Measurements from ENCODE around the gene ABCB8. TPM values are rescaled to one million over a fixed set of nuclear protein-coding genes. Genes with fewer than 3 reads are reported as not detected.

ABCB8 gene
- 19.5 and 24.8 TPM in 2 replicates for total RNA-seq

GRCh38 chr7:151028131-151028947, at the start of gene ABCB8:
ABCB8 (plus strand) TSS chr7:151028450; CDS start chr7:151028516, 66 bp downstream.

GRCh38 chr7:150990416-150991186, 37.6 kb upstream of the ABCB8 start, which contains the start of gene NOS3:
NOS3 (plus strand) TSS chr7:150991017; CDS start chr7:150993804, 2,787 bp downstream.

GRCh38 chr7:151024435-151025056, 3.7 kb upstream of the ABCB8 start, which contains the start of gene ATG9B:
ATG9B (minus strand) TSS chr7:151024494; CDS start chr7:151024423, 71 bp downstream.

GRCh38 chr7:151047976-151048815, 19.9 kb downstream of the ABCB8 start, which contains the start of gene ASIC3:
ASIC3 (plus strand) TSS chr7:151048531; CDS start chr7:151048886, 355 bp downstream.

GRCh38 chr7:151057506-151057988, 29.3 kb downstream of the ABCB8 start, which contains the start of gene CDK5:
CDK5 (minus strand) TSS chr7:151057897; CDS start chr7:151057848, 49 bp downstream.

GRCh38 chr7:151059367-151060112, 31.3 kb downstream of the ABCB8 start, which contains the start of gene SLC4A2:
SLC4A2 (plus strand) TSS chr7:151059589; CDS start chr7:151061988, 2,399 bp downstream.

GRCh38 chr7:151080522-151081169, 52.4 kb downstream of the ABCB8 start, which contains the start of gene FASTK:
FASTK (minus strand) TSS chr7:151080809; CDS start chr7:151080766, 43 bp downstream.

GRCh38 chr7:151083071-151083823, 55.0 kb downstream of the ABCB8 start, which contains the start of gene TMUB1:
TMUB1 (minus strand) TSS chr7:151083493; CDS start chr7:151082563, 930 bp downstream.

GRCh38 chr7:151085691-151086620, 57.7 kb downstream of the ABCB8 start, which contains the start of gene AGAP3:
AGAP3 (plus strand) TSS chr7:151086475; CDS start chr7:151086742, 267 bp downstream.

Other genes starting within 250 kb of the ABCB8 start
- not detected in 2 replicates for gene TMEM176B, start 228.1 kb upstream of the ABCB8 start, total RNA-seq
- not detected in 2 replicates for gene TMEM176A, start 227.7 kb upstream of the ABCB8 start, total RNA-seq
- gene AOC1, start 175.9 kb upstream of the ABCB8 start, total RNA-seq, result 0.34 TPM in 1 of 2 replicates, not detected in the other
- gene KCNH2, start 50.1 kb upstream of the ABCB8 start, total RNA-seq, result under 0.01 and 0.14 TPM in 2 replicates
- 0.14 and 0.34 TPM in 2 replicates for gene NOS3, start 37.4 kb upstream of the ABCB8 start, total RNA-seq
- gene ATG9B, start 4.0 kb upstream of the ABCB8 start, total RNA-seq, result 1.00 and 1.7 TPM in 2 replicates
- gene ASIC3, start 20.1 kb downstream of the ABCB8 start, total RNA-seq, result 0.28 and 0.34 TPM in 2 replicates
- gene CDK5, start 29.4 kb downstream of the ABCB8 start, total RNA-seq, result 8.9 and 17.7 TPM in 2 replicates
- 46.8 and 80.0 TPM in 2 replicates for gene SLC4A2, start 31.1 kb downstream of the ABCB8 start, total RNA-seq
- 50.6 and 58.6 TPM in 2 replicates for gene FASTK, start 52.4 kb downstream of the ABCB8 start, total RNA-seq
- gene TMUB1, start 55.0 kb downstream of the ABCB8 start, total RNA-seq, result 14.7 and 22.9 TPM in 2 replicates
- gene AGAP3, start 58.0 kb downstream of the ABCB8 start, total RNA-seq, result 57.8 and 138 TPM in 2 replicates
- not detected in 2 replicates for gene GBX1, start 139.2 kb downstream of the ABCB8 start, total RNA-seq
- gene ASB10, start 158.8 kb downstream of the ABCB8 start, total RNA-seq, result not detected in 2 replicates
- gene H2BK1, start 182.0 kb downstream of the ABCB8 start, total RNA-seq, result not detected in 2 replicates
- 64.9 and 83.0 TPM in 2 replicates for gene ABCF2, start 198.8 kb downstream of the ABCB8 start, total RNA-seq
- gene CHPF2, start 204.0 kb downstream of the ABCB8 start, total RNA-seq, result 26.0 and 48.8 TPM in 2 replicates
- 1.4 and 5.6 TPM in 2 replicates for gene SMARCD3, start 220.2 kb downstream of the ABCB8 start, total RNA-seq